LNCAP (cell line): ENCODE measurements around the gene MRPL42.

Experiments used
- CTCF ChIP-seq: fragments of 450-650 bp; IDR thresholded peaks from 2 replicates; pipeline ENCODE4 v1.5.1; 2017; ENCODE audit warnings: mild to moderate bottlenecking

Gene MRPL42

GRCh38 chr12:93453633-93454032, 13.7 kb upstream of the MRPL42 start:
- no peak for TF ChIP-seq CTCF

- TF ChIP-seq CTCF = no peak
These were observed 11.2 kb upstream of the MRPL42 start for GRCh38 chr12:93456077-93456476.

- no peak for TF ChIP-seq CTCF
These were observed 8.2 kb upstream of the MRPL42 start for GRCh38 chr12:93459097-93459496.

GRCh38 chr12:93460003-93460402, 7.3 kb upstream of the MRPL42 start:
- TF ChIP-seq CTCF = no peak

GRCh38 chr12:93460902-93461301, 6.4 kb upstream of the MRPL42 start:
- TF ChIP-seq CTCF = no peak

GRCh38 chr12:93461503-93461902, 5.8 kb upstream of the MRPL42 start:
- TF ChIP-seq CTCF = no peak

- no peak for TF ChIP-seq CTCF
These were observed 1.5 kb upstream of the MRPL42 start for GRCh38 chr12:93465841-93466240.

GRCh38 chr12:93466625-93467350, 526 bp upstream of the MRPL42 start:
- TF ChIP-seq CTCF = no peak
